WTC11 (cell line): ENCODE results near the gene PDK2. TPM values are rescaled to one million over a fixed set of nuclear protein-coding genes. Genes with fewer than 3 reads are reported as not detected.

Source experiments
- ATAC-seq: fragments of 200-7000 bp; cut with Tn5 transposase; 2 replicates; pipeline ENCODE4 v1.10.0; 2021; ENCODE audit warnings: mild to moderate bottlenecking, moderate library complexity
- CTCF ChIA-PET: fragments of 300-600 bp; sonication (Branson Sonifier 250); formaldehyde crosslinking; loops from one replicate; lab custom pipeline; 2021; ENCODE audit warnings: antibody characterized with exemption; lab: Charles Lee
- POLR2A ChIA-PET: fragments of 350-600 bp; sonication (Branson Sonifier 250); formaldehyde crosslinking; loops from one replicate; lab custom pipeline; 2021; ENCODE audit warnings: antibody characterized with exemption; lab: Charles Lee
- DNase-seq: peaks from one replicate; pipeline ENCODE4 v3.0.0; 2021; ENCODE audit warnings: low spot score
- H3K27ac Mint-ChIP-seq: 2 replicates; pipeline ENCODE4 v1.8.0; 2021; ENCODE audit warnings: mixed read lengths
- H3K27me3 Mint-ChIP-seq: 2 replicates; pipeline ENCODE4 v1.8.0; 2021; ENCODE audit warnings: low read depth, mild to moderate bottlenecking, moderate library complexity, mixed read lengths
- H3K36me3 Mint-ChIP-seq: 2 replicates; pipeline ENCODE4 v1.8.0; 2021; ENCODE audit warnings: mixed read lengths
- H3K4me1 Mint-ChIP-seq: 2 replicates; pipeline ENCODE4 v1.8.0; 2022; ENCODE audit warnings: mixed read lengths
- H3K4me3 Mint-ChIP-seq: 2 replicates; pipeline ENCODE4 v1.8.0; 2021; ENCODE audit warnings: mild to moderate bottlenecking, moderate library complexity, mixed read lengths
- H3K9me3 Mint-ChIP-seq: 2 replicates; pipeline ENCODE4 v1.8.0; 2021; ENCODE audit warnings: mixed read lengths
- ATF6 ChIP-seq: sonication (generic); formaldehyde crosslinking; IDR thresholded peaks from 2 replicates; pipeline ENCODE4 v1.8.1; 2023; ENCODE audit warnings: mild to moderate bottlenecking, missing genetic modification reagents
- CREM ChIP-seq: sonication (generic); formaldehyde crosslinking; IDR thresholded peaks from 2 replicates; pipeline ENCODE4 v1.8.1; 2022; ENCODE audit warnings: mild to moderate bottlenecking, missing genetic modification reagents, moderate library complexity
- E2F5 ChIP-seq: sonication (generic); formaldehyde crosslinking; IDR thresholded peaks from 2 replicates; pipeline ENCODE4 v1.8.1; 2022; ENCODE audit warnings: mild to moderate bottlenecking, moderate library complexity, missing genetic modification reagents
- ESRRA ChIP-seq: sonication (generic); formaldehyde crosslinking; IDR thresholded peaks from 2 replicates; pipeline ENCODE4 v1.8.1; 2022; ENCODE audit warnings: mild to moderate bottlenecking, missing genetic modification reagents, borderline replicate concordance
- GRHL2 ChIP-seq: fragments of 250-450 bp; sonication (Bioruptor Pico); IDR thresholded peaks from 2 replicates; pipeline ENCODE4 v1.8.0; 2022; ENCODE audit warnings: mild to moderate bottlenecking, moderate library complexity; ENCODE audit not compliant: insufficient replicate concordance, severe bottlenecking
- KAT7 ChIP-seq: sonication (generic); formaldehyde crosslinking; IDR thresholded peaks from 2 replicates; pipeline ENCODE4 v1.8.1; 2023; ENCODE audit warnings: missing genetic modification reagents, mild to moderate bottlenecking, borderline replicate concordance
- MXD4 ChIP-seq: fragments of 250-450 bp; sonication (Bioruptor Pico); IDR thresholded peaks from 2 replicates; pipeline ENCODE4 v1.8.0; 2021; ENCODE audit warnings: mild to moderate bottlenecking, moderate library complexity, borderline replicate concordance
- NFATC4 ChIP-seq: fragments of 250-450 bp; sonication (Bioruptor Pico); IDR thresholded peaks from 2 replicates; pipeline ENCODE4 v1.9.0; 2021; ENCODE audit warnings: mild to moderate bottlenecking
- PRRX2 ChIP-seq: fragments of 250-450 bp; sonication (Bioruptor Pico); IDR thresholded peaks from 2 replicates; pipeline ENCODE4 v1.8.0; 2021; ENCODE audit warnings: mild to moderate bottlenecking
- RELA ChIP-seq: sonication (generic); formaldehyde crosslinking; IDR thresholded peaks from 2 replicates; pipeline ENCODE4 v1.8.1; 2022; ENCODE audit warnings: missing genetic modification reagents, mild to moderate bottlenecking, borderline replicate concordance
- RORB ChIP-seq: fragments of 250-450 bp; sonication (Bioruptor Pico); IDR thresholded peaks from 2 replicates; pipeline ENCODE4 v1.9.0; 2021; ENCODE audit warnings: mild to moderate bottlenecking
- ZNF138 ChIP-seq: sonication (generic); formaldehyde crosslinking; conservative IDR thresholded peaks from 2 replicates; pipeline ENCODE4 v1.8.1; 2022; ENCODE audit warnings: mild to moderate bottlenecking, moderate library complexity, missing genetic modification reagents
- ZNF219 ChIP-seq: sonication (generic); formaldehyde crosslinking; IDR thresholded peaks from 2 replicates; pipeline ENCODE4 v1.8.0; 2023; ENCODE audit warnings: missing genetic modification reagents, mild to moderate bottlenecking, borderline replicate concordance
- ZNF416 ChIP-seq: fragments of 250-450 bp; sonication (Bioruptor Pico); IDR thresholded peaks from 2 replicates; pipeline ENCODE4 v1.9.0; 2021; ENCODE audit warnings: mild to moderate bottlenecking, inconsistent platforms
- total RNA-seq: library from RNA; stranded (reverse); gene quantifications from 3 replicates; pipeline ENCODE4 v1.2.3, GENCODE V29; 2021
- TF ChIP-seq, protein P1 (sequence below): fragments of 250-450 bp; sonication (Bioruptor Pico); IDR thresholded peaks from 2 replicates; pipeline ENCODE4 v1.9.0; 2021; ENCODE audit warnings: mild to moderate bottlenecking, borderline replicate concordance
- TF ChIP-seq, protein P2 (sequence below): fragments of 250-450 bp; sonication (Bioruptor Pico); IDR thresholded peaks from 2 replicates; pipeline ENCODE4 v1.9.0; 2021; ENCODE audit warnings: mild to moderate bottlenecking
- TF ChIP-seq, protein P3 (sequence below): sonication (generic); formaldehyde crosslinking; IDR thresholded peaks from 2 replicates; pipeline ENCODE4 v1.8.0; 2023; ENCODE audit warnings: missing genetic modification reagents

PDK2 gene
- total RNA-seq, 1 experiment from 2014 or later: 16.6 TPM

GRCh38 chr17:50153650-50154575, 58.8 kb downstream of the PDK2 start:
- DNase-seq (no peak), ATAC-seq (no peak)
- H3K27ac Mint-ChIP-seq: no peak overlapping the region
- no peaks in the 10 kb centered on the region for H3K36me3 Mint-ChIP-seq
- no peaks in the 10 kb centered on the region for H3K9me3 Mint-ChIP-seq
- peaks cover 11% of the 10 kb centered on the region for H3K27me3 Mint-ChIP-seq
- POLR2A ChIA-PET: no interaction called here
- no peak overlapping the region for H3K4me3 Mint-ChIP-seq
- TF ChIP-seq ESRRA (CRISPR knock-in tag): no peak
- H3K4me1 Mint-ChIP-seq: peaks cover 18% of the 10 kb centered on the region
- CTCF ChIA-PET: no interaction called here

GRCh38 chr17:50154604-50155003, 59.5 kb downstream of the PDK2 start:
- POLR2A ChIA-PET: no interaction called here

More at GRCh38 chr17:50154604-50155003, 59.5 kb downstream of the PDK2 start:
- ATAC-seq (no peak), DNase-seq (no peak)
- H3K27me3 Mint-ChIP-seq: peaks cover 6% of the 10 kb centered on the region
- no peak overlapping the region for H3K4me3 Mint-ChIP-seq
- CTCF ChIA-PET: interaction anchor here (3.0 kb wide), 1 partner anchor 15 kb away, joined by 10 read pairs; no protein-coding TSS in a partner anchor
- TF ChIP-seq E2F5 (CRISPR knock-in tag) (no peak), RORB (CRISPR knock-in tag) (no peak), RELA (CRISPR knock-in tag) (no peak), ZNF219 (CRISPR knock-in tag) (no peak), ZNF416 (no peak), CREM (CRISPR knock-in tag) (no peak), NFATC4 (CRISPR knock-in tag) (no peak), ZNF138 (CRISPR knock-in tag) (no peak), ATF6 (CRISPR knock-in tag) (no peak), GRHL2 (CRISPR knock-in tag) (no peak), MXD4 (no peak), PRRX2 (no peak), KAT7 (CRISPR knock-in tag) (no peak)
- TF ChIP-seq, protein P1, sequence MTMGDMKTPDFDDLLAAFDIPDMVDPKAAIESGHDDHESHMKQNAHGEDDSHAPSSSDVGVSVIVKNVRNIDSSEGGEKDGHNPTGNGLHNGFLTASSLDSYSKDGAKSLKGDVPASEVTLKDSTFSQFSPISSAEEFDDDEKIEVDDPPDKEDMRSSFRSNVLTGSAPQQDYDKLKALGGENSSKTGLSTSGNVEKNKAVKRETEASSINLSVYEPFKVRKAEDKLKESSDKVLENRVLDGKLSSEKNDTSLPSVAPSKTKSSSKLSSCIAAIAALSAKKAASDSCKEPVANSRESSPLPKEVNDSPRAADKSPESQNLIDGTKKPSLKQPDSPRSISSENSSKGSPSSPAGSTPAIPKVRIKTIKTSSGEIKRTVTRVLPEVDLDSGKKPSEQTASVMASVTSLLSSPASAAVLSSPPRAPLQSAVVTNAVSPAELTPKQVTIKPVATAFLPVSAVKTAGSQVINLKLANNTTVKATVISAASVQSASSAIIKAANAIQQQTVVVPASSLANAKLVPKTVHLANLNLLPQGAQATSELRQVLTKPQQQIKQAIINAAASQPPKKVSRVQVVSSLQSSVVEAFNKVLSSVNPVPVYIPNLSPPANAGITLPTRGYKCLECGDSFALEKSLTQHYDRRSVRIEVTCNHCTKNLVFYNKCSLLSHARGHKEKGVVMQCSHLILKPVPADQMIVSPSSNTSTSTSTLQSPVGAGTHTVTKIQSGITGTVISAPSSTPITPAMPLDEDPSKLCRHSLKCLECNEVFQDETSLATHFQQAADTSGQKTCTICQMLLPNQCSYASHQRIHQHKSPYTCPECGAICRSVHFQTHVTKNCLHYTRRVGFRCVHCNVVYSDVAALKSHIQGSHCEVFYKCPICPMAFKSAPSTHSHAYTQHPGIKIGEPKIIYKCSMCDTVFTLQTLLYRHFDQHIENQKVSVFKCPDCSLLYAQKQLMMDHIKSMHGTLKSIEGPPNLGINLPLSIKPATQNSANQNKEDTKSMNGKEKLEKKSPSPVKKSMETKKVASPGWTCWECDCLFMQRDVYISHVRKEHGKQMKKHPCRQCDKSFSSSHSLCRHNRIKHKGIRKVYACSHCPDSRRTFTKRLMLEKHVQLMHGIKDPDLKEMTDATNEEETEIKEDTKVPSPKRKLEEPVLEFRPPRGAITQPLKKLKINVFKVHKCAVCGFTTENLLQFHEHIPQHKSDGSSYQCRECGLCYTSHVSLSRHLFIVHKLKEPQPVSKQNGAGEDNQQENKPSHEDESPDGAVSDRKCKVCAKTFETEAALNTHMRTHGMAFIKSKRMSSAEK (CRISPR knock-in tag): no peak
- TF ChIP-seq, protein P2, sequence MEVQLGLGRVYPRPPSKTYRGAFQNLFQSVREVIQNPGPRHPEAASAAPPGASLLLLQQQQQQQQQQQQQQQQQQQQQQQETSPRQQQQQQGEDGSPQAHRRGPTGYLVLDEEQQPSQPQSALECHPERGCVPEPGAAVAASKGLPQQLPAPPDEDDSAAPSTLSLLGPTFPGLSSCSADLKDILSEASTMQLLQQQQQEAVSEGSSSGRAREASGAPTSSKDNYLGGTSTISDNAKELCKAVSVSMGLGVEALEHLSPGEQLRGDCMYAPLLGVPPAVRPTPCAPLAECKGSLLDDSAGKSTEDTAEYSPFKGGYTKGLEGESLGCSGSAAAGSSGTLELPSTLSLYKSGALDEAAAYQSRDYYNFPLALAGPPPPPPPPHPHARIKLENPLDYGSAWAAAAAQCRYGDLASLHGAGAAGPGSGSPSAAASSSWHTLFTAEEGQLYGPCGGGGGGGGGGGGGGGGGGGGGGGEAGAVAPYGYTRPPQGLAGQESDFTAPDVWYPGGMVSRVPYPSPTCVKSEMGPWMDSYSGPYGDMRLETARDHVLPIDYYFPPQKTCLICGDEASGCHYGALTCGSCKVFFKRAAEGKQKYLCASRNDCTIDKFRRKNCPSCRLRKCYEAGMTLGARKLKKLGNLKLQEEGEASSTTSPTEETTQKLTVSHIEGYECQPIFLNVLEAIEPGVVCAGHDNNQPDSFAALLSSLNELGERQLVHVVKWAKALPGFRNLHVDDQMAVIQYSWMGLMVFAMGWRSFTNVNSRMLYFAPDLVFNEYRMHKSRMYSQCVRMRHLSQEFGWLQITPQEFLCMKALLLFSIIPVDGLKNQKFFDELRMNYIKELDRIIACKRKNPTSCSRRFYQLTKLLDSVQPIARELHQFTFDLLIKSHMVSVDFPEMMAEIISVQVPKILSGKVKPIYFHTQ: no peak
- TF ChIP-seq, protein P3, sequence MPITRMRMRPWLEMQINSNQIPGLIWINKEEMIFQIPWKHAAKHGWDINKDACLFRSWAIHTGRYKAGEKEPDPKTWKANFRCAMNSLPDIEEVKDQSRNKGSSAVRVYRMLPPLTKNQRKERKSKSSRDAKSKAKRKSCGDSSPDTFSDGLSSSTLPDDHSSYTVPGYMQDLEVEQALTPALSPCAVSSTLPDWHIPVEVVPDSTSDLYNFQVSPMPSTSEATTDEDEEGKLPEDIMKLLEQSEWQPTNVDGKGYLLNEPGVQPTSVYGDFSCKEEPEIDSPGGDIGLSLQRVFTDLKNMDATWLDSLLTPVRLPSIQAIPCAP (CRISPR knock-in tag): no peak
- H3K9me3 Mint-ChIP-seq: no peaks in the 10 kb centered on the region
- no peak overlapping the region for H3K27ac Mint-ChIP-seq
- peaks cover 15% of the 10 kb centered on the region for H3K4me1 Mint-ChIP-seq
- no peaks in the 10 kb centered on the region for H3K36me3 Mint-ChIP-seq
